ENCODE measurements around the gene GAST.

DNA sequence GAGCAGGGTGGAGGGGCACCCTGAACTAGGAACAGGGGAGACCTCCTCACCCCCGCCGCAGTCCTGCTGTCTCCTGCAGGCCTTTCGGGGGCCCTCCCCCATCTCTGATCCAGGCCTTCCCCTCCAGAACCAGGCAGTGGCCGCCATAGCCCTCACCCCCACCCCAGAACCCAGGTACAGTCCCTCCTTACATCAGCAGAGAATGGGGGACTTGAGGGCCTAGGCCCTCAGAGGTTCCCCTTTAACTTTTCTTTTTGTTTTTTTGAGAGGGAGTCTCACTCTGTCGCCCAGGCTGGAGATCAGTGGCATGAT is 26.6 kb downstream of the GAST start:
- TF ChIP-seq YY1 (IDR thresholded peaks at IDR 0.05; ENCODE audit: extremely low read depth, insufficient replicate concordance, low read depth, low read length) (no peak), SP1 (IDR thresholded peaks at IDR 0.05; ENCODE audit: low read depth) (no peak), CTCF (IDR thresholded peaks at IDR 0.05 in 2 of 3, conservative IDR thresholded peaks at IDR 0.05 in 1 of 3; ENCODE audit: borderline replicate concordance in 1 of 3, insufficient read depth in 1 of 3, low read depth in 2 of 3, low read length in 2 of 3) (no peak), EZH2phosphoT487 (IDR thresholded peaks at IDR 0.05; ENCODE audit: borderline replicate concordance) (no peak), ELF1 (IDR thresholded peaks at IDR 0.05; ENCODE audit: borderline replicate concordance, low read depth) (no peak)
- TF ChIP-seq, protein P1, sequence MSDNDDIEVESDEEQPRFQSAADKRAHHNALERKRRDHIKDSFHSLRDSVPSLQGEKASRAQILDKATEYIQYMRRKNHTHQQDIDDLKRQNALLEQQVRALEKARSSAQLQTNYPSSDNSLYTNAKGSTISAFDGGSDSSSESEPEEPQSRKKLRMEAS (IDR thresholded peaks at IDR 0.05) = no peak
- TF ChIP-seq, protein P2, sequence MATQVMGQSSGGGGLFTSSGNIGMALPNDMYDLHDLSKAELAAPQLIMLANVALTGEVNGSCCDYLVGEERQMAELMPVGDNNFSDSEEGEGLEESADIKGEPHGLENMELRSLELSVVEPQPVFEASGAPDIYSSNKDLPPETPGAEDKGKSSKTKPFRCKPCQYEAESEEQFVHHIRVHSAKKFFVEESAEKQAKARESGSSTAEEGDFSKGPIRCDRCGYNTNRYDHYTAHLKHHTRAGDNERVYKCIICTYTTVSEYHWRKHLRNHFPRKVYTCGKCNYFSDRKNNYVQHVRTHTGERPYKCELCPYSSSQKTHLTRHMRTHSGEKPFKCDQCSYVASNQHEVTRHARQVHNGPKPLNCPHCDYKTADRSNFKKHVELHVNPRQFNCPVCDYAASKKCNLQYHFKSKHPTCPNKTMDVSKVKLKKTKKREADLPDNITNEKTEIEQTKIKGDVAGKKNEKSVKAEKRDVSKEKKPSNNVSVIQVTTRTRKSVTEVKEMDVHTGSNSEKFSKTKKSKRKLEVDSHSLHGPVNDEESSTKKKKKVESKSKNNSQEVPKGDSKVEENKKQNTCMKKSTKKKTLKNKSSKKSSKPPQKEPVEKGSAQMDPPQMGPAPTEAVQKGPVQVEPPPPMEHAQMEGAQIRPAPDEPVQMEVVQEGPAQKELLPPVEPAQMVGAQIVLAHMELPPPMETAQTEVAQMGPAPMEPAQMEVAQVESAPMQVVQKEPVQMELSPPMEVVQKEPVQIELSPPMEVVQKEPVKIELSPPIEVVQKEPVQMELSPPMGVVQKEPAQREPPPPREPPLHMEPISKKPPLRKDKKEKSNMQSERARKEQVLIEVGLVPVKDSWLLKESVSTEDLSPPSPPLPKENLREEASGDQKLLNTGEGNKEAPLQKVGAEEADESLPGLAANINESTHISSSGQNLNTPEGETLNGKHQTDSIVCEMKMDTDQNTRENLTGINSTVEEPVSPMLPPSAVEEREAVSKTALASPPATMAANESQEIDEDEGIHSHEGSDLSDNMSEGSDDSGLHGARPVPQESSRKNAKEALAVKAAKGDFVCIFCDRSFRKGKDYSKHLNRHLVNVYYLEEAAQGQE (IDR thresholded peaks at IDR 0.05; ENCODE audit: low read depth) = no peak

Data from HCT116 (cell line).